HG03175 (cell line): ENCODE results near the gene BNIP3.

Experiments used
- ATAC-seq: cut with Tn5 transposase; IDR thresholded peaks from one replicate; pipeline ENCODE4 v1.9.1; 2021; ENCODE audit warnings: mild to moderate bottlenecking, moderate library complexity; ENCODE audit not compliant: unreplicated experiment

The BNIP3 gene, protein sequence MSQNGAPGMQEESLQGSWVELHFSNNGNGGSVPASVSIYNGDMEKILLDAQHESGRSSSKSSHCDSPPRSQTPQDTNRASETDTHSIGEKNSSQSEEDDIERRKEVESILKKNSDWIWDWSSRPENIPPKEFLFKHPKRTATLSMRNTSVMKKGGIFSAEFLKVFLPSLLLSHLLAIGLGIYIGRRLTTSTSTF

DNA sequence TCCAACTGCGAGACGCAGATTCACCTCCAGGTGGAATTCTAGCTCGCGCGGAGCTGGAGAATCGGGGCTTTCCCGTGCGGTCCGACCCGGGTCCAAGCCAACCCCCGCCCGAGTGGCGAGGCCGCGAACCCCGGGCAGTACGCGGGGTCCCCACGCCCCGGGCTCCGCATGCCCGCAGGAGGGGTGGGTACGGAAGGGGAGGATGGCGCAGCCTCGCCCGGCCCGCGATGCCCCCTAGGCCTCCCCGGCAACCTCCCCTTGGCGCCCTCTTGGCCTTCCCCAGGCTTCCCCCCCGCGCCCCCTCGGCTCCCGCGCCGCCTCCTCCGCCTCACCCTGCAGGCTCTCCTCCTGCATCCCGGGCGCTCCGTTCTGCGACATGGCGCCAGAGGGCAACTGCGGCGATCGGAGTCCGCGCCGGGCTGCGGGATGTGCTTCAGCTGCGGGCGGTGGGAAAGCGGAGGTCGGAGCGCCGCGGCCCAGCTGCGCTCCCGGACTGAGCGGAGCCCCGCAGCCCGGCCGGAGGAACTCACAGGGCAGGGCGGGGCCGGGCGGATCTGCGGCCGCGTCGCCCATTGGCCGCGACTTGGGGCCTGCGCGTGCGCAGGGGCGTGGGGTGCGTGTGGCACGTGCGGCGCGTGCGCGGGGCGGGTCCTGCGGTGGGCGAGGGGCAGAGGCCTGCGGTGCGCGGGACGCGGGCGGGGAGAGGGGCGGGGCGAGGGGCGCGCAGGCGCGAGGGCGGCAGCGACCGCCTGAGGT is at the start of gene BNIP3:
Gene BNIP3, minus strand, starts transcription at position 495 of the 756 bp plus-strand sequence. Its CDS starts 117 bp downstream, at position 378.
- ATAC-seq, result peak; percentile 91

DNA sequence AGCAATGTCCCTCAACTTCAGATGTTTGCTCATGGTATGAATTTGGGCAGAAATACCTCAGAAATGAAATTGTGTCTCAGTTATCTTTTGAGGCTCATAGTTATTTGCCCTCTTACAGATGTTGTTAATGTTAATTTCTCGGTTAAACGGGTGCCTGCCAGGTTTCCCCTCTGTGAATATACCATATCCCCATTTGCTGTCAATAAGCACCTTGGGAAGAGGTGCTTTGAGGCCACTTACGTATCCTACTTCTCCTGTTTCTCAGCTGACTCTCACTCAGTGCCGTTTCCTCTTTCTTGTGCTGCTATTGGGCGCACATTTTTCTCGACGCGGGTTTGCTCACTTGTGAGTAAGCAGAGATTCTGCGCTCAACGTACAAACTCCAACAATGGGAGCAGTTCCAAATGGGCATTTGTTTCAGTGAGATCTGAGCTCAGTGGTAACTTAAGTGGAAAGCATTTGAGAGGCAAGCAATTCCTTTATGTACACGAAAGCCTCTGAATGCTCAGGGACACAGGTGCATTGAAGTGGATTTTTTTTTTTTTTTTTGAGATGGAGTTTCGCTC is 49.3 kb upstream of the BNIP3 start:
- no peak for ATAC-seq

DNA sequence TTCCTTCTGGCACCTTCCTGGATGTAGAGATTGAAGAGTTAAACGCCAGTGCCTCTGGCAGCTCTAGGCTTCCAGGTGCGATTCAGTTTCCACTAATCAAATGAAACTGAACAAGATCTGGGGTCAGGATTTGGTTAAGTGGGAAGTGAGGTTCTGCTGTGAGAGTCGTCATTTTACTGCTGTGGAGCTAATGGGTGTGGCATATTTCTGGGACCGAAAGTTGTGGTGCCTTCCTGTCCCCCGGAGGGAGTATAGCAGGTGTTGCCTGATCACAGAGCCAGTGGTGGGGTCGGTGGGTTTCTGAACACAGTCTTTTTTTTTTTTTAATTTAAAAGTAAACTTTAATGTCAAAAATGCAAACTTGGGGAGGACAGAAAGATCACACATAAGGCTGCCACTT is 47.0 kb upstream of the BNIP3 start:
- no peak for ATAC-seq

DNA sequence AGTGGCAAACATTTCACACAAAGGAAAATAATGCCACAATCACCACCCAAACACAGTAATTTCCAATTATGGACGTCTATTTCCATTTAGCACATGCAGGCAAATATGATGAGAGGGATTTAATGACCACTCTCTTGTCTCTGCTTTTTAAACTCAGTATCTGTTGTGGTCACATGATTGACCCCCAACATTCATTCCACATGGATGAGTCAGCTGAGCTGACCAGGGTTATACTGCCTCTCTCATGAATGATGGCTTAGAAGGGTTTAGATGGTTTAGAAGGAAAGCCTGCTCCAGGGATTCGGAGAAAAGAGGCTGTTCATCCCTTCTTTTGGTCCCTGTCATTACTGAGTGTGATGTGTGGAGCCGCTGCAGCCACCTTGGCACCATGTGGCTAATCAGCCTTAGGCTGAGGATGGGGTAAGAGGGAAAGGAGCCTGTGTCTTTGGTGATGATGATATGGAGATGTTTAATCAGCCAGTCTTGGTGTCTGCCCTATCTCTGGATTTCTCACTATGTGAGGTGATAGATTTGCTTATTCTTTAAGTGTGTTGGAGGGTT is 45.8 kb upstream of the BNIP3 start:
- ATAC-seq, result no peak

DNA sequence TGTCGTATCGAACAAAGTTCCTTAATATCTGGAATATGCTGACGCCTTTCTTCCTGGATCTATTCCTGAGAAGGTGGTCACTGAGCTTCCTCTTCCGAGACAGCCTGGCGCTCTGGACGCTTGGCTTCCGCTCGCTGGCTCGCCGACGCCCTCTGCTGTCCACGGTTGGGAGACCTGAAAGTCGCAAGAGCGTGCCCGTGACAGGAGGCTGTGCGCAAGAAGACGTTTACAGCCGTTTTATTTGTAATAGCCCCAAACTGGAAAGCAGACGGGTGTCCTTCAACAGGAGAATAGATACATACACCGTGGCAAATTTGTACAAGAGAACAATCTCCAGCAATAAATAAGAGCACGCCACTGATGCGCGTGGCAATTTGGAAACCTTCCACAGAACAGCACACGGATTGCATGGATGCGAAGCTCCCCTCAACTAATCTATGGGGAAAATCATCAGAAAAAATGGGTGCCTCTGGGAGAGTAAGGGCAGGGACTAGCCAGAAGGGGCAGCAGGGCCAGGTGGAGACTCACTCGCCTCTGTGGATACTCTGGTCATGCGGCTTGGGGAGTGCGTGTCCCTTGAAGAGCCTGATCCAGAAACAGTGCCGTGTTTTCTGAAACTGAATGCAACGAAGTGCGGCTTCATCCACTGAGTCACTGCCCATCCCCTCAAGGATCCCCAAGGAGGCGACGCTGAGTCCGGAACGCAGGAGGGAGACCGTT is 41.5 kb upstream of the BNIP3 start:
- ATAC-seq, result peak; percentile 85

DNA sequence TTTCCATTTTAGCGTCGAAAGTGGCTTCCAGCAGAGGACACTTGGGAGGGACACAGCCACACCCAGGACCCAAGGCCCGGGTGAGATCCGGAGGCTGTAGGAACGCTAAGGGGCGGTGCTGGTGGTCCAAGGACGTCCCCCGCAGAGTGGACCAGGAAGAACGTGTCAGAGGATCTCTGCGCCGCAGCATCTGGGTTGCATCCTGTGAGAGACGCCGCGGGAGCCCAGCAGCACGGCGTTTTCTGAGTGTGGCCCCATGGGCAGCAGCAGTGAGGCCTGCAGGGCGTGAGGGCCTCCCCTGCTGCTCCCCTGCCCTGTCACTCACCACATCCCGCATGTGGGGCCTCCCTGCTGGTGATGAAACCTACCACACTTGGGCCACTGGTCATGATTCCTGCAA is 40.5 kb upstream of the BNIP3 start:
- ATAC-seq, result no peak

DNA sequence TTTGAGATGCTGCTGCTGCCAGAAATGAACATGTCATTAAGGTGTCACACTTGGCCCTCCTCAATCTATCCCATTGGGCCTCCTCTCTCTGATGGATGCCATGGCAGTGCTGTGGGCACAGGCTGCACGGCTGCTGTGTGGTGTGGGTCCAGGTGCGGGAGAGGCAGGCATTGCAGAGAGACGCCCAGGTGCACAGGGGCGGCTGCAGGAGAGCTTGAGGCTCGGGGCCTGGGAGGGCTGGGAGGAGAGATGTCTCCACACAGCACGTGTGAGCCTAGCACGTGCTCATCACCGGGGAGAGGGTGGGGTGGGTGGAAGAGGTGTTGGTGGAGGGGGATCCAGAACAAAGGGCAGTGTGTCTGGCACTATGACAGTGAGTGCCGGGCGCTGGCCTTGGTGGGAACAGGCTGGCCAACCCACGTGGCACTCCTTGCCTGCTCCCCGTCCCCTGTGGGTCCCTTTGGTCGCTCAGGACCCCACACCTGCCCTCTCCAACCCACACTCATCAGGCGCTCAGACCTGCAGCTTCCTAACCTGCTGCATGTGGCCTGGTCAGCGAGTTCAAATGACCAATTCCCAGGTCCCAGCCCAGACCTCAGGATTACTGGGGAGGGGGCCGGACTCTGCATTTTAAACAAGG is 39.9 kb upstream of the BNIP3 start:
- no peak for ATAC-seq

DNA sequence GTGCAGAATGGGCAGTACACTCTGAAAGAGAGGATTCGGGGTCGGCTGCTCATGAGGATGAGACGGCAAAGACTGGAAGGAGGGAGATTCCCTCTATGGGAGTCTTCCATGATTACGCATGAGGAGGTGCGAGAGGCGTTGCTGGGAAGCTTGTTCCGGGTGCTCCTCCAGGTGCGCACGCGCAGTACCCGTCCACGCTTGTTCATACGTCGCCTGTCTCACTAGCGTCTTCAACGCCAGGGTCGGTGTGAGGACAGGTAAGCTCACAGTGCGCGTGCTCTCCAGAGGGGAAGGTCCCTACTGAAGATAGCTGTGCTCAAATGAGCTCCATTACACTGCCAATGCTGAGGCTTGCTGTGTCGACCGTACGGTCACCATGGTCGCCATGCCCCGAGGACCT is 39.3 kb upstream of the BNIP3 start:
- ATAC-seq, result no peak

DNA sequence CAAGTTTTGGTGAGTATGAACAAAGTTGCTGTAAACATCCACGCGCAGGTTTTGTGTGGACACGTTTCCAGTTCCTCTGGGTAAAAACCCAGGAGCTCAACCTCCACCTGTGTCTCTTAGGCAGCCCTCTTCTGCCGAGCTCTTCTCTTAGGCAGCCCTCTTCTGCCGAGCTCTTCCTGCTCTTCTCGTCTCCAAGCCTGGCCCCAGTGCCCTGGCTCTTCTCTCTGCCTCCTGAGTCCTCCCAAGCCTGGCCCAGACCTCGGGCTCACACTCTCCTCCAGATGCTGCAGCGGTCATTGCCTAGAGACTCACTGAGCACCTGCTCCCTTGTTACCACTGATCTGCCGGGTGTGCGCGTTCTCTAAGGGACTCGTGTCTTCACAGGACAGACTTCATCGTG is 38.7 kb upstream of the BNIP3 start:
- ATAC-seq, result no peak

DNA sequence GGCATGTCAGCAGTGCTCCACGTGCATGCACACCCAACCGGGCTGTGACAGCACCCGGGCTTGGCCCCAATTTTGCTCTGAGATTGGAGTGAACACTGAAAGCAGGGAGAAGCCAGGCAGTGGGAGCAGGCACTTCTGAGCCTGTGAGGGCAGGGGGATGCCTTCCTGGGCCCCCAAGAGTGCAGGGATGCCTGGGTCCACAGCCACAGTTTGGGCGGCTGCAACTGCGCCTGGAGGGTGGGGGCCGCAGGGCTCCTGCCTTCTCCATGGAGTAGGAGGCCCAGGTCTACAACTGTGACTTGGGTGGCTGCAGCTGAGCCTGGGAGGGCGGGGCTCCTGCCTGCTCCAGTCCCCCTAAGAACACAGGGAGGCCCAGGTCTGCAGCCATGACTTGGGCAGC is 37.6 kb upstream of the BNIP3 start:
- no peak for ATAC-seq

DNA sequence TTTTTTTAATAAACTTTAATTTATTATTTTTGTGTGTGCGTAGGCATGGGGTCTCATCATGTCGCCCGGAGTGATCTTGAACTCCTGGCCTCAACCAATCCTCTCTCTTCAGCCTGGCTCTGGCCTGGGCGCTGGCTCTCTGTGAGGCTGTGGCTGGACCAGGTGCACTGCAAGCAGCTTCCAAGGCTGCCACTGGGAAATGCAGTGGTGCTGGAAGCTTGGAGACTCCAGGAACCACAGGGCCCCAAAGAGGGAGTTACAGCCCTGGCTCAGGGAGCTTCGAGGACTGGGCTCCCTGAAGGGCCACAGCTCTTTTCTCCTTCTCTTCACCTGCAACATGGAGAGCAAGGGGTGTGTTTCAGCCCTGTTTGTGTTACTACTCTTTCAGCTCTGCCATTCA is 36.7 kb upstream of the BNIP3 start:
- ATAC-seq, result no peak

DNA sequence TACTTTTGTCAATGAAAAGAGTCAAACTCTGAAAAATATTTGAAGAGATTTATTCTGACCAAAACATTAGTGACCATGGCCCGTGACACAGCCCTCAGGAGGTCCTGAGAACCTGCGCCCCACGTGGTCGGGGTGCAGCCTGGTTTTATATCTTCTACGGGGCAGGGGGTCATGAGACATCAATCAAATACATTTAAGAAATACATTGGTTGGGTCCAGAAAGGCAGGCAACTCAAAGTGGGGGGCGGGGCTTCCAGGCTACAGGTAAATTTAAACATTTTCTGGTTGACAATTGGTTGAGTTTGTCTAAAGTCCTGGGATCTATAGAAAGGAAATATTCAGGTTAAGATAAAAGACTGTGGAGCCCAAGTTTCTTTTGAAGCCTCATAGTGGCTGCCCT is 34.8 kb upstream of the BNIP3 start:
- ATAC-seq, result no peak

DNA sequence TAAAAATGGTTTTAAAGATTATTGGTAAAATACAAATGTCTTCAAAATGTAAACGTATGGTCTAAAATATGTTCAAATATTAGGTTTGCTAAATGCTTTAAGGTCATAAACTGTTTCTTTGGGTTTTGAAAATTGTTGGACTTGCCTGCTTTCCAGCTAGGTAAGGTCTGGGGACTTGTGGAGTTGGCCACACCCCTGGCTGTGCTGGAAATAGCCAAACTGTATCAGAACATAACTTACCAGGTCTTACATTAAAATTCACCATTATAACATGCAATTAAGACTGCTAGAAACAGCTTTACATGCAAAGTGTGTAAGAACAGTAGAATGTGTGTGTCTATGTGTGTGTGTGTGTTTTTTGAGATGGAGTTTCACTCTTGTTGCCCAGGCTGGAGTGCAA is 29.7 kb upstream of the BNIP3 start:
- ATAC-seq, result no peak

DNA sequence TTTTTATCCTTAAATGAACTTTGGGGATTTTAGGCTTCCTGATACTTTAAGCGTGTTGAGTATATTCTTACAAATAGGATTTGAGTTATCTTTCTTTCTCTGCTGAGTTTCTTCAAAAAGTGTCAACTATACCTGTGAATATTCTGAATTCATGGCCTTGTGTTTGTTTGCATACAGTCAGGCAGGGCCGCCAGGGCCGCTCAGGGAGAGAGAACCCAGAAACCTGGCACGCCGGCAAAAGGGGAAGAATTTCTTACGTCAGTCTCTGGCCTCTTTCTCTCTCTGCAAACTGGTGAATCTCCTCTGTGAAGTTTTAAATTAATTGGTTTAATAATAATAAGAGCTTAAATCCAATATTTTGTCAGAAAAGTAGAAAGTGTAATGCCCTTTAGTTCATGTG is 29.3 kb upstream of the BNIP3 start:
- ATAC-seq, result no peak

DNA sequence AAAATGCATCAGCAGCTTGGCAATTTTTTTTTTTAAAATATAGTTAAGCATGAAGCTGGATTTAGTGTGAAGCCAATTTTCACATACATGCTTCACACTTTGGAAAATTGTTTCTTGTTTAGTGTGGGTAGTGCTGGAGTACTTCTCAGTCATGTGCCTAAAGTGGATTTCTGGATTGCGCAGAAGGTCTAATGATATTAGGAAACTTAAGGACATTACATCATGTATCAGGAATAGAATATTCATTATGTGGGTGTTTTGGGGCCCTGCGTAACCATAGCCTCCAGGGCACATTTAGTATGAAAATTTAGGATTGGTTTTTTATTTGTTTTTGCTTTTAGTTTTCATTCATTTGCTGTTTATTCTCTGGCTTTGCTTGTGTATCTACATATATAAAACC is 28.8 kb upstream of the BNIP3 start:
- no peak for ATAC-seq

DNA sequence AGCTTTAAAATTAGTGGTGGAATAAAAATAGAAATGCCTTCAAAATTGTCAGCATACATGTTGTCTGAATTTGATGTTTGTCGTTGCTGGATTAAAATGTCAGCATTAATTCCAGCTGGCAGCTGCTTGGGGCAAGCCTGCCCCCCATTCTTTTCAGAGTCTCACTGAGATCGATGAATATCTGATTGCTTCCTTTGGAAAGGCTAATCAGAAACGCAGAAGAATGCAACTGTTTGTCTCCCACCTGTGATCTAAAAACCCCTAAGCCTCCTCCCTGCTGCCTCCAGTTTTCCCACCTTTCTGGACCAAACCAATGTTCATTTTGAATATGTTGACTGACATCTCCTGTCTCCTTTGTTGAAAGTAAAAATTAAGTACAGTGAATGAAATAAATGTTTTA is 27.9 kb upstream of the BNIP3 start:
- ATAC-seq, result no peak

DNA sequence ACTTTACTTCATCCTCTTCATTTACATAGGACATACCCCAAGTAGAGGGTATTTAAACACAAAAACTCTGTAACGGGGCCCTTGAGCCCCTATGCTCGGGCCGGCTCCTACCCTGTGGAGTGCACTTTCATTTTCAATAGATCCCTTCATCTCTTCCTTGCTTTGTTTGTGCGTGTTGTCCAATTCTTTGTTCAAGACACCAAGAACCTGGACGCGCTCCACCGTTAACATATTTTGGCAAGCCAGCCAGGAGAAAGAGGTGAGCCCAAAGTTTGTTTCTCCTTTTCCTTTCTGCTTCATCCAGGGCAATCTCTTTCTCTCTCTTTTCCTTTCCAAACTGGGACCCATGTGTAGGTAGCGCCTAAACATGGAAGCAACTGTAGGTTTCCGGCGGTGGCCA is 26.0 kb upstream of the BNIP3 start:
- ATAC-seq, result no peak

DNA sequence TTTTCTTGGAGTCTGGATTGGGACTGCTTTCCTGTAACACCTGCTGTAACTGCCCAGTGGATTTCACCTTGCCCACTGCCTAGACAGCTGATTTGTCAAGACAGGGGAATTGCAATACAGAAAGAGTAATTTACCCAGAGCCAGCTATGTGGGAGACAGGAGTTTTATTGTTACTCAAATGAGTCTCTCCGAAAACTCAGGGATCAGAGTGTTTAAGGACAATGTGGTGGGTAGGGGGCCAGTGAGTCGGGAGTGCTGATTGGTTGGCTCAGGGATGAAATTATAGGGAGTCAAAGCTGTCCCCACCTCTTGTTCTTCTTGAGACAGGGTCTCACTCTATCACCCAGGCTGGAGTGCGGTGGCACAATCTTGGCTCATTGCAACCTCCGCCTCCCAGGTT is 25.2 kb upstream of the BNIP3 start:
- no peak for ATAC-seq

DNA sequence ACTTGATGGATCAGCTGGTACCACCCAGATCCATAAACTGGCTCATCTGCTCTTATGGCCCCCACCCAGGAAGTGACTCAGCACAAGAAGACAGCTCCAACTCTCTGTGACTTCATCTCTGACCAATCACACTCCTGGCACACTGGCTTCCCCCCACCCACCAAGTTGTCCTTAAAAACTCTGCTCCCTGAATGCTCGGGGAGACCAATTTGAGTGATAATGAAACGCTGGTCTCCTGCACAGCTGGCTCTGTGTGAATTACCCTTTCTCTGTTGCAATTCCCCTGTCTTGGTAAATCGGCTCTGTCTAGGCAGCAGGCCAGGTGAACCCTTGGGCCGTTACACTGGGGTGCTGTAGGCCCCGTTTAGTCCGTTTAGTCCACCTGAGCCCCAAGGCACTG is 23.4 kb upstream of the BNIP3 start:
- no peak for ATAC-seq

DNA sequence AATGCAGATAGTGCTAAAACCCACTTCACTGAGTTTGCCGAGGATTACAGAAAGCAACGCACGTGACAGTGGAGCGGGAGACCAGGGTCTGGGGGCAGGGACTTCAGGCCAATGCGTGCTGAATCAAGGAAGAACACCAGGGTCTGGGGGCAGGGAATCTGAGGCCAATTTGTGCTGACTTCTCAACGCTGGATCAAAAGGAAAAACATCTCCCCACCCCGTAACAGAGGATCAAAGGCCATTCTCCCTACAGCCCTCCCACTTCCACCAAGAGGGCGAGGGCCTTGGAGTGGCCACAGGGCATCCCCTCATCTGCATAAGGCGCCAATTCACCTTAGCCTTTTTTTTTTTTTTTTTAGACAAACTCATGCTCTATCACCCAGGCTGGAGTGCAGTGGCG is 22.3 kb upstream of the BNIP3 start:
- no peak for ATAC-seq

DNA sequence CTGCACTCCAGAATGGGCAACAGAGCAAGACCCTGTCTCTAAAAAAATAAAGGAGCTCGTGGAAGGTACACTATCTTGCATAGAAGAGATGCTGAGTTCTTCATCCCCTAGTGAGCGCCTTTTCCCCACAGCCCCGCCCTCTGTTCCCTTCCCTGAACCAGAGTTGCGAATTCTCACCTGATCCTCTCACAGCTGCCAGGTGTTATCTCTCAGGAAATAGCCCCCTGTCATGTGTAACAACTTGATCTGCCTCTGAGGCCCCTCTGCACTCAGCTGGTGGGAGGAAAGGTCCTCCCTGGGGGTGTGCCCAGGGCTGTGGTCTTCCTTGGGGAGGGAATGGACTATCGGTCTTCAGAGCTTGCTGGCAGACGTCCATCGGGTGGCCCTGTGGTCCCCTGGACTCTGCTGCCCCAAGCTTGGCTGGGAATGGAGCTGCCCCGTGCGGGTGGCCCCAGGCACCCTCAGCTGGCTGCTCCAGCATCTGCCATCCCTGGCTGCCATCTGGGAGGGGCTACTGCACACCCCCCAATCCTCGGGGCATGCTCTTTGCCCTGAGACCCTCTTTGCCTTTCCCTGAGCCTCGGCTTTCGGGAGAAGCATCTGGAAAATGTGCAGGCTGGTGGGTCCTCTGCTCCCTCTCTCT is 21.7 kb upstream of the BNIP3 start:
- ATAC-seq, result no peak
